Measurements from ENCODE around the gene MPRIP. TPM values are rescaled to one million over a fixed set of nuclear protein-coding genes. Genes with fewer than 3 reads are reported as not detected.

The MPRIP gene
- total and polyA plus RNA-seq, 3 experiments from 2014 or later: 40.3 to 184 (median 174) TPM

DNA sequence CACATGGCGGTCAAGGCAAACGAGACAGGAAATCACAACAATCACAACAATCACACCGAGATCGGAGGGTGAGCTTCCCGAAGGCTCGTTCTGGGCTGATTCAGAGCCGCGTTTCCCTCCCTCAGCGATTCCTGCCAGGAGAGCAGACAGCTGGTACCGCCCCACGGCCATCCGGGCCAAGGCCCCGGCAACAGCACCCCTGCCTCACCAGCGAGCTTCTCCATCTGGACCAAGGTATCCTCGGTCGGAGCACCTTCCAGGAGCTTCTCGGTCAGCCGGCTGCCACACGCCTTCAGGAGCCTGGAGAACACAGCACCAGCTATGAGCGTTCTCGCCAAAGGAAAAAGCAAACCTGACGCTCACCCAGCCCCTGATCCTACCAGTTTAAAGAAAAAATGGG is 179.1 kb downstream of the MPRIP start:
- Mint-ChIP-seq H3K27me3 (no peaks in the 10 kb centered on the region), H3K4me1 (no peaks in the 10 kb centered on the region), H3K36me3 (peaks cover 4 to 94% (median 23%) of the 10 kb centered on the region in 3 donors), H3K9me3 (no peaks in the 10 kb centered on the region), H3K4me3 (peak overlapping the region in 1 of 7 donors; percentile 46), H3K27ac (peak overlapping the region in 1 of 8 donors; percentile 83)
- CTCF ChIA-PET: no interaction called here
- Histone ChIP-seq H3K4me3 (ENCODE audit: low read length) (no peak overlapping the region), H3K27me3 (ENCODE audit: insufficient read depth, low read length, poor library complexity, severe bottlenecking) (no peaks in the 10 kb centered on the region), H3K36me3 (ENCODE audit: insufficient read depth, low read length) (peaks cover 31% of the 10 kb centered on the region), H3K4me1 (ENCODE audit: insufficient read depth, low read length) (no peaks in the 10 kb centered on the region), H3K9me3 (ENCODE audit: low read length) (no peaks in the 10 kb centered on the region), H3K27ac (ENCODE audit: low read depth, low read length) (no peak overlapping the region)
- no peak for DNase-seq
- POLR2A ChIA-PET: interaction anchor here (1.1 kb wide), 1 partner anchor 95 kb away, joined by 3 read pairs; no protein-coding TSS in a partner anchor

DNA sequence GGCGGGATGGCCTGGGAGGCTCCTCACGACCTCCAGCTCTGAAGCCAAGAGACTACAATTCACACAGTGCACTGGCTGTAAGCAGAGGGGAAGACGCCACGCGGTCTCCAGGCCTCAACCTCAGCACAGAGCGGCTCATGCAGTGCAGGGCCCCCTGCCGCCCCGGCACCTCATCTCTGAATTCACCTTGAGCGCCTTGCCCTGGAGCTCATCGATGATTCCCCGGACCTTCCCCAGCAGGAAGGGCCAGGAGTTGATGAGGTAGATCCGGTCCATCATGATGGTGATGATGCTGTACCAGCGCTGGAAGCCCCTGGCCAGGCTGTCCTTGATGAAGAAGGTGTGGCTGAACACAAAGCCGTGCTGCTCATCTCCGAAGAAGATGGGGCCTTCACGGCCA is 181.5 kb downstream of the MPRIP start:
- Mint-ChIP-seq H3K4me1 (no peaks in the 10 kb centered on the region), H3K4me3 (no peak overlapping the region), H3K27me3 (no peaks in the 10 kb centered on the region), H3K9me3 (no peaks in the 10 kb centered on the region), H3K36me3 (peaks cover 0 to 95% (median 12%) of the 10 kb centered on the region in 3 donors), H3K27ac (no peak overlapping the region)
- H3K4me3 ChIP-seq (ENCODE audit: low read length): no peak overlapping the region
- H3K27me3 ChIP-seq (ENCODE audit: insufficient read depth, low read length, poor library complexity, severe bottlenecking): no peaks in the 10 kb centered on the region
- no peaks in the 10 kb centered on the region for H3K9me3 ChIP-seq (ENCODE audit: low read length)
- CTCF ChIA-PET: interaction anchor here (1.0 kb wide), 1 partner anchor 25 kb away, joined by 3 read pairs; no protein-coding TSS in a partner anchor
- peaks cover 33% of the 10 kb centered on the region for H3K36me3 ChIP-seq (ENCODE audit: insufficient read depth, low read length)
- H3K4me1 ChIP-seq (ENCODE audit: insufficient read depth, low read length): no peaks in the 10 kb centered on the region
- no peak for DNase-seq
- H3K27ac ChIP-seq (ENCODE audit: low read depth, low read length): no peak overlapping the region
- POLR2A ChIA-PET: no interaction called here

DNA sequence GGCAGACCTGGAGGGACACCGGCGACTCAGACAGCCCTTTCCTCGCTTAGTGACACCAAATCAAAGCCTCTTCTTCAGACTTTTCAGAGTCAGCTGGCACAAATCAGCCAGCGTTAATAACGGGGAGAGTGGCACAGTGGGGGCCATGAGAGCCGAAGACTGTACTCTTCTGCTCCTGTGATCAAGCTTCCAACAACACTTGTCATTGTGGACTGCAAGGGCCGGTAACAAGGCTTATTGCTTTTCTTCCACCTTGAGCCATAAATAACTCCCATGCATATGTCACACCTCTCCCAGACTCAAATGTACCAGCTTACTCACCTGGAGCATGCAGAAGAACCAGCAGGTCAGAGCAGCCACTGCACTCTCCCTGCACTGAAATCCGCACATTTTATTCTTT is 181.9 kb downstream of the MPRIP start:
- H3K27ac Mint-ChIP-seq: peak overlapping the region in 1 of 8 donors; percentile 41
- H3K27me3 Mint-ChIP-seq: no peaks in the 10 kb centered on the region
- Histone ChIP-seq H3K4me1 (ENCODE audit: insufficient read depth, low read length) (no peaks in the 10 kb centered on the region), H3K27ac (ENCODE audit: low read depth, low read length) (no peak overlapping the region), H3K9me3 (ENCODE audit: low read length) (no peaks in the 10 kb centered on the region), H3K36me3 (ENCODE audit: insufficient read depth, low read length) (peaks cover 35% of the 10 kb centered on the region), H3K4me3 (ENCODE audit: low read length) (no peak overlapping the region), H3K27me3 (ENCODE audit: insufficient read depth, low read length, poor library complexity, severe bottlenecking) (no peaks in the 10 kb centered on the region)
- no peaks in the 10 kb centered on the region for H3K9me3 Mint-ChIP-seq
- ChIA-PET CTCF (interaction anchor here (1.0 kb wide), 1 partner anchor 26 kb away, joined by 3 read pairs; no protein-coding TSS in a partner anchor), POLR2A (no interaction called here)
- no peak overlapping the region for H3K4me3 Mint-ChIP-seq
- no peaks in the 10 kb centered on the region for H3K4me1 Mint-ChIP-seq
- H3K36me3 Mint-ChIP-seq: peaks cover 0 to 95% (median 13%) of the 10 kb centered on the region in 3 donors
- DNase-seq: no peak

DNA sequence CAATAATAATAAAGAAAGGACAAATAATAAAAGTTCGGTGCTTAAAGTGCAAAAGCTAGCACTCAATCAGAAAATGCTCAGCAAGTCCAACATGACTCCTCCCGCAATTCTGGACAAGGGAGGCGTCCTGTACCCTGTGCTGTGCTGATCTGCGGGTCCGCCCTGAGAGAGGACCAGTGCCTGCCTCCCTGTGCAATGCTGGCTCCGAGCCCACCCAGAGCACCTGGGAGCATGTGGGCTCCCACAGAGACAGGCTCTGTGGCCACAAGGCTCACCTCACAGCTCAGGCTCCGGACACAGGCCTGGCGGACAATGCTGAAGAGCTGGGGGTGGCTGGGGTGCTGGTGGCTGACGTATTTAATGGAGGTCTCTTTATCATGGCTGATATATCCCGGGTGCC is 183.6 kb downstream of the MPRIP start:
- ChIA-PET CTCF (no interaction called here), POLR2A (no interaction called here)
- no peak for DNase-seq
- Histone ChIP-seq H3K9me3 (ENCODE audit: low read length) (no peaks in the 10 kb centered on the region), H3K27ac (ENCODE audit: low read depth, low read length) (no peak overlapping the region), H3K36me3 (ENCODE audit: insufficient read depth, low read length) (peaks cover 37% of the 10 kb centered on the region), H3K4me1 (ENCODE audit: insufficient read depth, low read length) (no peaks in the 10 kb centered on the region), H3K4me3 (ENCODE audit: low read length) (no peak overlapping the region), H3K27me3 (ENCODE audit: insufficient read depth, low read length, poor library complexity, severe bottlenecking) (no peaks in the 10 kb centered on the region)
- Mint-ChIP-seq H3K9me3 (no peaks in the 10 kb centered on the region), H3K4me1 (no peaks in the 10 kb centered on the region), H3K27me3 (no peaks in the 10 kb centered on the region), H3K4me3 (no peak overlapping the region), H3K27ac (no peak overlapping the region), H3K36me3 (peaks cover 0 to 95% (median 15%) of the 10 kb centered on the region in 3 donors)

DNA sequence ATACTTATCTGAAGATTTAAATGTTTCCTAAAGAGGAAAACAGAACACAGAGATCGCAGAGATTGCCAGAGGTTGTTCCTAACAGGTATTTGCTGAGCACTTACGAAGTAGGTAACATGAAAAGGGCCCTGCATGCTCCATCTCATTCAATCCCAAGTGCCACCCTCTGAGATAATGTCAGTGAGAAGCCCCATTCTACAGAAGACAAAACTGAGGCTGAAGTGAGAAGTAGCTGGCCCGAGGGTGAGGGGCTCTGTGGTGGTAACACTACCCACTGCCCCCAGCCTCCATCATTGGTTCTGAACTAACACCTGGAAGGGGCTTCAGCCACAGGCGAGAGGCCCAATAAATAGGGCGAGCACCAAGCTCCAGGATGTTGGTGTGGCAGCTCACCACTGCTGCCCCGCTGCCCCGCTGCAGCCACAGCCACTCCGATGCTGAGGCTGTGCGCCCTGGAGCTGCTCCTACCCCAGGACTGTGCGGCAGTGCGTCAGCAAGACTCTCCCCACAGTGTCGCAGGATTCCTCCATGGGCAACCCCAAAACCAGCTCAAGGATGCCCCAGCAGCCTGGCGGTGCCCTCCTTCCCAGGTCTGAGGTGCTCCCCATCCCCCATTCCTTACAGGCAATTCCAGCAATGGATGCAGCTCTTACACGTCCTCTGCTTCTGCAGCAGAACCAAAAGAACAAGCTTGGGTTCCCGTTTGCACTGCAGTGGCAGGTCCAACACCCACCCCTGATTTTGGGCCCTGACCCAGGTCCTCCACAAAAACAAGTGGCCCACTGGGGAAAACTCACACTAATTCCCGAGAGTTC is 184.4 kb downstream of the MPRIP start:
- Mint-ChIP-seq H3K27ac (no peak overlapping the region), H3K4me3 (no peak overlapping the region), H3K4me1 (no peaks in the 10 kb centered on the region), H3K36me3 (peaks cover 0 to 93% (median 14%) of the 10 kb centered on the region in 3 donors), H3K9me3 (no peaks in the 10 kb centered on the region), H3K27me3 (no peaks in the 10 kb centered on the region)
- peaks cover 32% of the 10 kb centered on the region for H3K36me3 ChIP-seq (ENCODE audit: insufficient read depth, low read length)
- H3K27me3 ChIP-seq (ENCODE audit: insufficient read depth, low read length, poor library complexity, severe bottlenecking): no peaks in the 10 kb centered on the region
- CTCF ChIA-PET: no interaction called here
- no peak overlapping the region for H3K4me3 ChIP-seq (ENCODE audit: low read length)
- no peaks in the 10 kb centered on the region for H3K4me1 ChIP-seq (ENCODE audit: insufficient read depth, low read length)
- DNase-seq: no peak
- POLR2A ChIA-PET: no interaction called here
- H3K9me3 ChIP-seq (ENCODE audit: low read length): no peaks in the 10 kb centered on the region
- H3K27ac ChIP-seq (ENCODE audit: low read depth, low read length): no peak overlapping the region

DNA sequence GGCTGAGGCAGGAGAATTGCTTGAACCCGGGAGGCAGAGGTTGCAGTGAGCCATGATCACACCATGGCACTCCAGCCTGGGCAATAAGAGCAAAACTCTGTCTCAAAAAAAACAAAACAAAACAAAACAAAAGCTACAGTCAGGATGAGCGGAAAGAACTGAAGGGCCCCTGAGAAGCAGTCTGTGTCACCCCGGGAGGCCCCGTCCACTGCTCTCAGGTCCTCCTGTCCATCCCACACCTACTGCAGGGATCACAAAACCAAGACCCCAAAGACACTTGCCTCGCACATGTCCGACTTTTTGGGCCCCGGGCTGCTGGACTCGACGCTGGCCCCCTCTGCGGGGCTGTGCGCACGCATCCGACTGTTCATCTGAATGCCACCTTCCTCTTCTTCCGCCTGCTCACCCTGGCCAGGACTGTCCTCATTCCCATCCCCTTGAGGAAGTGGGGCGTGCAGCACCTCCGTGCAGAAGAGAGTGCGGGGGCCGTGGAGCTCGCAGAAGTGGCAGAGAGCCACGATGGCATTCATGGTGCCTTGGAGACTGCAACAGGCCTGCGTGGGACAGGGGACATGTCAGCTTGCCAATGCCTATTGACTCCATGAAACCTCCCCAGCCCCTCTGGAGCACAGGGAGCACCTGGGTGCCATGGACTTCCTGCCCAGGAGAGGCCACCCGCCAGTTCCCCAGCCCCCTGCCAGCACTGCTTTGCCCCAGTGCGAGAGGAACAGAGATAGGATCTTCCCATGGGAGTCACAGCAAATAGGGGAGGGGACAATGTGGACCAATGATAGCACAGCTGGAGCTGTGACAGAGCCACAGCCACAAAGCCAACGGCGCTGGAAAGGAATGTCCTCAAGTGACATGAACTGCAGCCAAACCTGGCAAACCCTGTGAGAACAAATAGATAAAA is 185.6 kb downstream of the MPRIP start:
- Histone ChIP-seq H3K4me1 (ENCODE audit: insufficient read depth, low read length) (no peaks in the 10 kb centered on the region), H3K36me3 (ENCODE audit: insufficient read depth, low read length) (peaks cover 32% of the 10 kb centered on the region), H3K4me3 (ENCODE audit: low read length) (no peak overlapping the region), H3K9me3 (ENCODE audit: low read length) (no peaks in the 10 kb centered on the region), H3K27me3 (ENCODE audit: insufficient read depth, low read length, poor library complexity, severe bottlenecking) (no peaks in the 10 kb centered on the region), H3K27ac (ENCODE audit: low read depth, low read length) (no peak overlapping the region)
- DNase-seq: no peak
- Mint-ChIP-seq H3K36me3 (peaks cover 0 to 94% (median 17%) of the 10 kb centered on the region in 3 donors), H3K4me1 (peaks cover 0 to 7% (median 0%) of the 10 kb centered on the region in 3 donors), H3K27me3 (no peaks in the 10 kb centered on the region), H3K9me3 (no peaks in the 10 kb centered on the region), H3K4me3 (no peak overlapping the region), H3K27ac (peak overlapping the region in 1 of 8 donors; percentile 74)
- ChIA-PET CTCF (no interaction called here), POLR2A (no interaction called here)

DNA sequence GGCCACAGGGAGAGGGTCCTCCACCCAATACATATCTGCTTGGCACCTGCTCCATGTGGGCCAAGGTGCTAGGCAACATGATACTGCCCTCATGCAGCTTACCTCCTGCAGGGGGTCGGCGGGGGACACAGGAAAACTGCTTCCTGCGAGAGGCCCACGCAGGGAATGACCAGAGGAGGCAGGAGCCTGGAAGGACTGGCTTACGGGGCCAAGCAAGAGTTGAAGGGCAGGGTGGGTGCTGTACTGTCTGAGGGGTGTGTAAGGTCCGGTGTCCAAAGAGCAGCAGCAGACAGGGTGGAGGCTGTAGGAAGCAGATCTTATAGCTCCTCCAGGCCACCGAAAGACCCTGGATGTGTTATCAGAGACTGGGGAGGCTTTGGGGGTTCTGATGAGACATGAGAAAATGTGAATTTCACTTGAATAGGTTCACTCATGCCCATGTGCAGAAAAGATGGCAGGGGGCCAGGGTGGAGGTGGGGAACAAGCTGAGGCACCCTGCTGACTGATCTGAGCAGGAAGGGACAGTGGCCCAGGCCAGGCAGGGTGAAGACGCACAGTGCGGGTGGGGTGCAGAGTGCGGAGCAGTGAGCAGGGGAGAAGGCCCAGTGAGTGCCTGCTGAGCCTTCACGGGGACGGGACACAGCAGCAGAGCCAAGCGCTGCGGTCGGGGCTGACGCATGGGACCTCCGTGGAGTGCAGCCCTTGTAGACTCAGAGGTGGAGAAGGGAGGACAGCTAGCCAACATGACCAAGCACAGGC is 186.4 kb downstream of the MPRIP start:
- H3K27ac ChIP-seq (ENCODE audit: low read depth, low read length): no peak overlapping the region
- peaks cover 0 to 85% (median 17%) of the 10 kb centered on the region in 3 donors for H3K36me3 Mint-ChIP-seq
- ChIA-PET CTCF (interaction anchor here (1.1 kb wide), 1 partner anchor 85 kb away, joined by 3 read pairs; no protein-coding TSS in a partner anchor), POLR2A (no interaction called here)
- H3K4me1 ChIP-seq (ENCODE audit: insufficient read depth, low read length): no peaks in the 10 kb centered on the region
- H3K4me3 Mint-ChIP-seq: no peak overlapping the region
- no peak for DNase-seq
- H3K36me3 ChIP-seq (ENCODE audit: insufficient read depth, low read length): peaks cover 32% of the 10 kb centered on the region
- H3K4me1 Mint-ChIP-seq: peaks cover 0 to 7% (median 0%) of the 10 kb centered on the region in 3 donors
- no peaks in the 10 kb centered on the region for H3K9me3 ChIP-seq (ENCODE audit: low read length)
- no peaks in the 10 kb centered on the region for H3K27me3 ChIP-seq (ENCODE audit: insufficient read depth, low read length, poor library complexity, severe bottlenecking)
- H3K4me3 ChIP-seq (ENCODE audit: low read length): no peak overlapping the region
- H3K27me3 Mint-ChIP-seq: no peaks in the 10 kb centered on the region
- H3K27ac Mint-ChIP-seq: peak overlapping the region in 1 of 8 donors; percentile 36
- no peaks in the 10 kb centered on the region for H3K9me3 Mint-ChIP-seq

Data from CD8-positive, alpha-beta memory T cell (primary cell).